Measurements from ENCODE around the gene GNAQ.
A peak's percentile ranks its signal among the peaks of the same experiment; 100 is the strongest.

GNAQ gene

DNA sequence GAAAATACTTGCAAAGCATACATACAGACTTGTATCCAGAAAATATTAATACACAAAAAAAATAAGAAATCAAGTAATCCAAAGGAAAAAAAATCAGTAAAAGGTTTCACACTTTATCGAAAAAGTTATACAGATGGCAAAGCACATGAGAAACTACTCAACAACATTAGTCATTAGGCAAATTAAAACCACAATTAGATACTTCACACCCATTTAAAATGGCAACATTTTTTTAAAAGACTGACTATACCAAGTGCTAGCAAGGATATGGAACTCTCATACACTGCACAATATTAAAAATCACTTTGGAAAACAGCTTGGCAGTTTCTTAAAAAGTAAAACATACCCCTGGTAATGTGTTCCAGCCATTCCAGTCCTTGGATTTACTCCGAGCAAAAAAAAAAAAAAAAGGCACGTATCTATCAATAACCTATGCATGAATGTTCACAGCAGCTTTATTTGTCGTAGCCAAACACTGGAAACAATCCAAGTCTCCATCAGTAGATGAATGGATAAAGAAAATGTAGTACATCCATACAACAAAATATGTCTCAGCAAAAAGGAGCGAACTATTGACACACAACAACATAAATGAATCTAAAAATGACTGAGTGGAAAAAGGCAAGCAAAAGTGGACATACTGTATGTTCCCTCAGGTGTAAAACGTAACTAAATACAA lies 66.0 kb downstream of the GNAQ start:
- peaks cover 0 to 61% (median 20%) of the 10 kb centered on the region in 4 donors for H3K4me1 ChIP-seq
- no peaks in the 10 kb centered on the region for H3K27me3 ChIP-seq
- no peak for DNase-seq
- H3K36me3 ChIP-seq, result no peaks in the 10 kb centered on the region
- no peak overlapping the region for H3K4me3 ChIP-seq
- intact Hi-C loops (cut with DNase I; ENCODE audit: low total_unique reads), result no loop called here
- peak overlapping the region in 1 of 2 donors; percentile 6 for H3K27ac ChIP-seq
- H3K9me3 ChIP-seq, result no peaks in the 10 kb centered on the region
- TF ChIP-seq, protein P1, sequence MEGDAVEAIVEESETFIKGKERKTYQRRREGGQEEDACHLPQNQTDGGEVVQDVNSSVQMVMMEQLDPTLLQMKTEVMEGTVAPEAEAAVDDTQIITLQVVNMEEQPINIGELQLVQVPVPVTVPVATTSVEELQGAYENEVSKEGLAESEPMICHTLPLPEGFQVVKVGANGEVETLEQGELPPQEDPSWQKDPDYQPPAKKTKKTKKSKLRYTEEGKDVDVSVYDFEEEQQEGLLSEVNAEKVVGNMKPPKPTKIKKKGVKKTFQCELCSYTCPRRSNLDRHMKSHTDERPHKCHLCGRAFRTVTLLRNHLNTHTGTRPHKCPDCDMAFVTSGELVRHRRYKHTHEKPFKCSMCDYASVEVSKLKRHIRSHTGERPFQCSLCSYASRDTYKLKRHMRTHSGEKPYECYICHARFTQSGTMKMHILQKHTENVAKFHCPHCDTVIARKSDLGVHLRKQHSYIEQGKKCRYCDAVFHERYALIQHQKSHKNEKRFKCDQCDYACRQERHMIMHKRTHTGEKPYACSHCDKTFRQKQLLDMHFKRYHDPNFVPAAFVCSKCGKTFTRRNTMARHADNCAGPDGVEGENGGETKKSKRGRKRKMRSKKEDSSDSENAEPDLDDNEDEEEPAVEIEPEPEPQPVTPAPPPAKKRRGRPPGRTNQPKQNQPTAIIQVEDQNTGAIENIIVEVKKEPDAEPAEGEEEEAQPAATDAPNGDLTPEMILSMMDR (IDR thresholded peaks at IDR 0.05), result no peak

DNA sequence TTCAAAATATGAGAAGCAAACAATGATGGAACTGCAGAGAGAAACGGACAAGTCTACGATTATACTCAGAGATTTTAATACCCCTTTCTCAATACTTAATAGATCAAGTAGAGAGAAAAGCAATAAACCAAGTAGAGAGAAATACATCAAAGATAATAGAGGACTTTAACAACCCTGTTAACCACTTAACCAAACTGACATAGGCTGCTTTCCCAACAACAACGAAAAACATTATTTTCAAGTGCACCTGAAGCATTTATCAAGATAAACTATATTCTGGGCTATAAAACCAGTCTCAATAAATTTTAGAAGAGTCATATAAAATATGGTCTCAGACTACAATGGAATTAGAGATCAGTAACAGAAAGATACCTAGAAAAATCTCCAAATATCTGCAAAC lies 67.4 kb downstream of the GNAQ start:
- Histone ChIP-seq H3K27ac (no peak overlapping the region), H3K27me3 (no peaks in the 10 kb centered on the region), H3K4me1 (peaks cover 0 to 70% (median 24%) of the 10 kb centered on the region in 4 donors), H3K4me3 (no peak overlapping the region), H3K9me3 (no peaks in the 10 kb centered on the region), H3K36me3 (no peaks in the 10 kb centered on the region)
- no peak for DNase-seq
- TF ChIP-seq, protein P1 (IDR thresholded peaks at IDR 0.05), result no peak
- intact Hi-C loops (cut with DNase I; ENCODE audit: low total_unique reads), result no loop called here

DNA sequence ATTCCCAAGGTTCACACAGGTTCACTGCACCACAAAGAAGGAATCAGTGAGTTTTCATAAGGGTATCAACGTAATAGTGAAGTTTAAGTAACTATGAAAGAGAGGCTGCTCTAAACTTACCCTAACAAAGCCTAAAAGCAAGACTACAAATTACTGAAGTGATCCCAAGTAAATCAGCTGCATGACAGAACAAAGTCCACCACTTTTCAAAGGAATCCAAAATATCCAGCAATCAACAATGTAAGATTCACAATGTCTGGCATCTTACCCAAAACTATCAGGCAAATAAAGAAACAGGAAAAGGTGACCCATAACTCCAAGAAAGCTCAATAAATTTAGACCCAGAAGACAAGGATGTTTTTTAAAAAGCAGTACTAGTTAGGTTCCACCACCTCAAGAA lies 70.1 kb downstream of the GNAQ start:
- Histone ChIP-seq H3K4me3 (no peak overlapping the region), H3K9me3 (no peaks in the 10 kb centered on the region), H3K4me1 (peaks cover 0 to 80% (median 26%) of the 10 kb centered on the region in 4 donors), H3K27ac (peak overlapping the region; percentile 63 to 67), H3K27me3 (no peaks in the 10 kb centered on the region), H3K36me3 (no peaks in the 10 kb centered on the region)
- no peak for DNase-seq
- intact Hi-C loops (cut with DNase I; ENCODE audit: low total_unique reads), result no loop called here
- TF ChIP-seq, protein P1 (IDR thresholded peaks at IDR 0.05), result no peak

DNA sequence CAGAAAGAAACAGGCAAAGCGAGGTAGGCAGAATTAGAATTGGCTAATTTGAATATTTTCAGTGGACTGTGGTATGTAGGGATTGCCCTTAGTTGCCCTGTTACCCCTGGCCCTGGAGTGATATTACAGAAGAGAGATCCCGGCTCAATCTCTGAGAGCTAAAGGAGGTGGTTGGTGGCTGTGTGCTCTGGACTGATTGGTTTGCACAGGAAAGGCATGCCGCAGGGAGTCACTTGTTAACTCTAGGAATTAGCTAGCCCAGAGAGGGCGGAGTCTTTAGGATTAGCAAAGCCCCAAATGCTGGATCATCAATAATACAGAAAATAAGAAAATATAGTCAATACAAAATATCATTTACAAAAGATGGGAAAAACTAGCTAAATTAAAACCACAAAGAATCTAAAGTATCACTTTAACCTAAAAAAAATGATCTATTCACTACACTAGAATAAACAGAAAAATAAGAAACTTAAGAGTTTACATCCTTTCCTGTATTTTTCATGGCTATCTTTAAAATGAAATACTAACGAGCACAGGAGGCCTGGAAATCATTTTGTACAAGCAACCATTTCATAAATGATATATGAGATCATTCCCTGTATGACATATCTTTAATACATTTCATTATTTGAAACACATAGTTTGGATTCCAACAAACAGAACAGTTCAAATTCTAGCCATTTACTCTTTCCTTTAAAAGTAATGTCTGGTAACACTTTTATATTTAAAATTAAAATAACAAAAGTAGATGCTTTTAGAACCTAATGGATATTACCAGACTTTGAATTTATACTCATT lies 71.1 kb downstream of the GNAQ start:
- no peak overlapping the region for H3K4me3 ChIP-seq
- no peaks in the 10 kb centered on the region for H3K9me3 ChIP-seq
- peak overlapping the region; percentile 63 to 67 for H3K27ac ChIP-seq
- TF ChIP-seq, protein P1 (IDR thresholded peaks at IDR 0.05), result no peak
- intact Hi-C loops (cut with DNase I; ENCODE audit: low total_unique reads), result no loop called here
- DNase-seq, result no peak
- H3K36me3 ChIP-seq, result no peaks in the 10 kb centered on the region
- H3K27me3 ChIP-seq, result no peaks in the 10 kb centered on the region
- peaks cover 0 to 81% (median 28%) of the 10 kb centered on the region in 4 donors for H3K4me1 ChIP-seq

DNA sequence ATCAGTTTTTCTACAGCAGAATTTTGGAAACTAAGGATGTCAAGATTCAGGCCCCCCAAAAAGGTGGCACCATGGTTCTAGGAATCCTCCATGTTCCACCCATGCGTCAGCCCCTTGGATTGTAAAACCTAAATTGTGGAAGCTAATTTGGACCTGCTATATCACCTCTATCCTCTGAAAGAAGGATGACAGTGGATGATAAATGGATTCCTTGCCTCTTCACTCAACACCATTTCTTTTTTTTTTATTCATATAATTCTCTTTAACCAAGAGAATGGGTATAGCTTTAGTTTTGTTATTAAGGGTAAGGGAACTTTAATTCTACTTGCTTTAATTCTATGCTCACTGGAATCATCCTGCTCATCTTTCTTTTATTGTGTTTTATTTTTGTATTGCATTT lies 71.8 kb downstream of the GNAQ start:
- TF ChIP-seq, protein P1 (IDR thresholded peaks at IDR 0.05), result no peak
- H3K27ac ChIP-seq, result peak overlapping the region; percentile 63 to 67

More for the DNA sequence above, 71.8 kb downstream of the GNAQ start:
- DNase-seq, result no peak
- H3K4me3 ChIP-seq, result no peak overlapping the region
- no peaks in the 10 kb centered on the region for H3K9me3 ChIP-seq
- intact Hi-C loops (cut with DNase I; ENCODE audit: low total_unique reads), result no loop called here
- no peaks in the 10 kb centered on the region for H3K27me3 ChIP-seq
- no peaks in the 10 kb centered on the region for H3K36me3 ChIP-seq
- peaks cover 0 to 81% (median 30%) of the 10 kb centered on the region in 4 donors for H3K4me1 ChIP-seq

Measured in tibial artery (tissue), 4 donors.